GM12891 (cell line): Measurements from ENCODE around the gene SHC1.

Experiments used
- POLR2A ChIP-seq: IDR thresholded peaks from 2 replicates; pipeline ENCODE4 v1.6.1; 2011; ENCODE audit warnings: low read depth, low read length, control low read depth
- TAF1 ChIP-seq: IDR thresholded peaks from 2 replicates; pipeline ENCODE4 v1.6.1; 2011; ENCODE audit warnings: low read depth, low read length, control low read depth

DNA sequence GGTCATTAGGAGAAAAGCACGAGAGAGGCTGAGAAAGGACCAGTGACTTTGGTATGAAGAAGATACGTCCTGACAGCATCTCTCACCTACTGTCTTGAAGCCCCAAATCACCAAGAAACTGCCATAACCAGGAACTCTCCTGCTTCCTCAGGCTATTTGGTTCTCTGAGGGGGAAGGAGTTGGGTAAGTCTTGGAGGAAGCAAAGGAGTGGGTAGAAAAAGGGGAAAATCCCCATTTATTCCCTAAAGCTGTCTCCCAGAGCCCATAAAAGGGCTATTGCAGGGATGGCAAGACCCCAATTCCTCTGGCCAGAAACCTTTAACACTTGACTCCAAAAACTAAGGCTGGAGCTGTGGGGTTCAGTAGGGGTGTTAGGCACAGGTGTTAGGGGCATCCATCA is 12.5 kb downstream of the SHC1 start:
- no peak for TF ChIP-seq POLR2A
- no peak for TF ChIP-seq TAF1
